ENCODE measurements around the gene CDK11A.

Gene CDK11A

GRCh38 chr1:1724035-1724864 is at the start of gene CDK11A:
Gene CDK11A, minus strand, starts transcription at chr1:1724357. Its CDS starts 1,539 bp downstream, at chr1:1722818.
- peak; percentile 98 to 99 for DNase-seq

- no peak for DNase-seq
Observed at GRCh38 chr1:1773874-1774273, 49.7 kb upstream of the CDK11A start.

DNA sequence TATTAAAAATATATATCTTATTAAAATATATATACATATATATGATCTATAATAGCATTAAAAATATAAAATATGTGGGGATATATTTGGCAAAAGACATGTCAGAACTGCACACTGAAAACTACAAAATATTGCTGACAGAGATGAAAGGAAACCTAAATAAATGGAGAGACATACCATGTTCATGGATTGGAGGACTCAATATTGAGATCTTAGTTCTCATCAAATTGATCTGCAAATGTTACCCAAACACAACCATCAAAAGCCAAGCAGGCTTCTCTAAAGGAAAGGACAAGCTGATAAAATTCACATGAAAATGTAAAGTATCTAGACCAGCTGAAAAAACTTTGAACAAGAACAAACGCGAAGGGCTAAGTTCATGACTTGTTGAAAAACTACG is 46.9 kb upstream of the CDK11A start:
- no peak for DNase-seq

- DNase-seq: no peak
Observed at GRCh38 chr1:1770102-1770501, 45.9 kb upstream of the CDK11A start.

- no peak for DNase-seq
Observed at GRCh38 chr1:1768249-1768992, 44.3 kb upstream of the CDK11A start.

DNA sequence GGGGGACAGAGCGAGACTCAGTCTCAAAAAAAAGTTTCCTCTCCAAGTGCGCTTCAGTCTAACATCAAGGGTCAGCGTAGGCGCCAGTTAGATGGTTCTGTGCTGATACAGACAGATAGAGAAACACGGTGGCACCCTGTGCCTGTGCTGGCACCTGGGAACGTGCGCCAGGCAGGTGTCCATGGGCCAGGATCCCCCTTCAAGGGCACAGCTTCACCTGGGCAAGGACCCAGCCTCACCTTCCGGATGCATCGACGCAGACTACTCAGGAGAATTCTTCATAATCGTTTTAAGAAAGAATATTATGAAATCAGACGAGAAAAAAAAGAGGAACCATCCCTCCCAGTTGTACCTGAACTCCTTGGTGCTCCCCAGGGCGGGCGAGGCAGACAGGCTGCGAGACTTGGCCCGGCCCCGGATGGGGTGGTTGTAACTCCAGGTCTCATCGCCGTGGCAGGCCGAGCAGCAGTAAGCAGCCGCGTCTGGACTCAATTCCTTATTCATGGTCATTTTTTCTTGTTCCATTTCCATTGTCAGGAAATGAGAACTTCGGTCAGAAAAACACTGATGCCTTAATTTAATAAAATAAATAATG is 40.8 kb upstream of the CDK11A start:
- no peak for DNase-seq

DNA sequence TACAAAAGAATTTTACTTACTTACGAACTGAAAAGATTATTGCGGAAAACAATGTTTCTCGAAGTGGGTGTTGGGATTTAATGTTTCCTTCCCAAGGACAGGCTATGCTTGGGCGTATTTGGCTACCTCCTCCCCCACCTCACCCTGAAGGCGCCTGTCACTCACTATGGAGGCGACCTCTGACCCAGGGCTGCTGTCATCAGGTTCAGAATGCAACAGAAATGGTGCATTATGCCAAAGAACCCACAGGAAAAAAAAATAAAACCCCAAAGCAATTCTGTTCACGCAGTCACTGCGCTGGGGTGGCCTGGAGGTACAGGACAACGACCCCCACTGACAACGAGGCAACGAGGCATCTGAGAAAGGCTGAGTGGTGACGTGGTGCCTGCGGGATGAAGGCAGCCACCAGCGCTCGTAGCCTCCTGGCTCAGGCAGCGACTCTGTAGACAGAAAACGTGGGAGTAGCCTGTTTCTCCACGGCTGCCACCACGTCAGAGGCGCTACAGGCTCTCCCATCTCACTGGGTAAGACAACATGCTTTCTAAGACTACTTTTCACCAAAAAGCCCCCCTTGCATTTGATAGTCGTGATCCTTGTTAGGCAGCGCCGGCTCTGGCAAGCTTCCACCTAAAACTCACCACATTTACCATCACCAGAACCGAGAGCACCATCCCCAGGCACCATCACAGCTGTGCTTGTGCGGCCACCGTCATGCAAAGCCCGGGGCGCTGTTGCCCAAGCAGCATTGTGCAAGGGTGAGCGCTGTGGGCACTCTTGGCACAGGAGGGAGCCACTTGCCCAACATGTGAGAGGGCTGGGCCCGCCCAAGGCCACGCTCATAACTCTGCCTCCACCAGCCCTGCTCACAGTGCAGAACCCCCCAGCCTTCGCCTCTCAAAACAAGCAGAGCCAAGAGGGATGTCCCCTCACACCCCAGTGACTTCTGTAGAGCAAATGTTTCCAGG is 39.8 kb upstream of the CDK11A start:
- peak; percentile 91 to 93 for DNase-seq

- no peak for DNase-seq
Observed at GRCh38 chr1:1761504-1762376, 37.6 kb upstream of the CDK11A start.

- no peak for DNase-seq
Observed at GRCh38 chr1:1760715-1761114, 36.6 kb upstream of the CDK11A start.

- DNase-seq: no peak
Observed at GRCh38 chr1:1760345-1760650, 36.1 kb upstream of the CDK11A start.

GRCh38 chr1:1759456-1760344 is 35.5 kb upstream of the CDK11A start:
- DNase-seq: no peak

DNA sequence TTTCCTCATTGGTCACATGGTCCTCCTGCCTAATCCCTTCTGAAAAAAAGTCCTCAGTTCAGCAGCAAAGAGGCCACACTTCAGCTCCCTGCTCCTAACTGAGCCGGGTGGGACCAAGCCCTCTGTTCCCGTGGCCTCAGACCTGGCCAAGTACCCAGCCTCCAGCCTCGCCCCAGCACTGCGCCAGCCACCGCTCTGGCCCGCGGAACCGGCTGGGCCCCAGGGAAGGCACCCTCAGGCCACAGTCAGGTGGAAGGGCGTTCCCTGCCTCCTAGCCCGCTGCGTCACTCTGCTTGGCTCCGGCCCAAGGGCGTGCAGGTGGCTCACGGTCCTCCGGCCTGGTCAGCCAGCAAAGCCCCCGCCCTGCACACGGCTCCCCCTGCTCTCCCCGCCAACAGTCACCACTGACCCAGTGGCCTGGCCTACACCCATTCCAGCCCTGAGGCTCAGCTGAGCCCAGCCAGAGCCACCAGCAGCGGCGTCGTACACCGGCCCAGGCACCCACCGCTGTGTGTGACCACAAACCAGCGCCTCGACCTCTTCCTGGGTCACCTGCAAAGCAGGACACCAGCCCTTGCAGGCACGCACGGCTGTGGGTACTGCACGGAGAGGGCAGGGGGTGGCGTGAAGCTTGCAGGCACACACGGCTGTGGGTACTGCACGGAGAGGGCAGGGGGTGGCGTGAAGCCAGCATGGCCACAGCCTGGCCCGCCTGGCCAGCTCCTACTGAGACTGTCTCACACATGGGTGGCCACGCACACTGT is 34.7 kb upstream of the CDK11A start:
- DNase-seq: no peak

DNA sequence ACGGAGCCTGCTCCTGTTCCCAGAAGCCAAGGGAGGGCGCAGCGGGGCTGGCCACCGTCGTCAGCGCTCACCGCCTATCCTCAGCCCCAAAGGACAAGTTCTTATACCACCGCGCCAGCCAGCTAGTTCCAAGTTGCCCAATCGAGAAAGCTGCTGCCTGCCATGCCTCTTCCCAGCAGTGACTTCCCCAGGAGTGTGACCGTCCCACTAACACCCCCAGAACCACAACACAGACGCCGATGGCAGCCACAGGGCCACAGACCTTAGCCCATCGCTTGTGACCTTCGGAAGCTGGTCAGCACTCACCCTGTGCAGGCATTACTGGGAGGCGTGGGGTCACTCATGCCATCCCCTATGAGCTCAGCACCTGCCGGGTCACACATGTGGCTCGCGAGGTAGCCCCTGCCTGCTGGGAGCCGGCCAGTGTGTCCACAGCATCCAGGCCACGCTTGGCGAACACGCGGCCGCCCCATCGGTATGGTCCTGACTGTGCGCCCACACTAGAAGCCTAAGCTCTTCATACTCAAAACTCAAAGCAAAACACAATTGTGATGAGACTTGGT is 34.0 kb upstream of the CDK11A start:
- DNase-seq: no peak

DNA sequence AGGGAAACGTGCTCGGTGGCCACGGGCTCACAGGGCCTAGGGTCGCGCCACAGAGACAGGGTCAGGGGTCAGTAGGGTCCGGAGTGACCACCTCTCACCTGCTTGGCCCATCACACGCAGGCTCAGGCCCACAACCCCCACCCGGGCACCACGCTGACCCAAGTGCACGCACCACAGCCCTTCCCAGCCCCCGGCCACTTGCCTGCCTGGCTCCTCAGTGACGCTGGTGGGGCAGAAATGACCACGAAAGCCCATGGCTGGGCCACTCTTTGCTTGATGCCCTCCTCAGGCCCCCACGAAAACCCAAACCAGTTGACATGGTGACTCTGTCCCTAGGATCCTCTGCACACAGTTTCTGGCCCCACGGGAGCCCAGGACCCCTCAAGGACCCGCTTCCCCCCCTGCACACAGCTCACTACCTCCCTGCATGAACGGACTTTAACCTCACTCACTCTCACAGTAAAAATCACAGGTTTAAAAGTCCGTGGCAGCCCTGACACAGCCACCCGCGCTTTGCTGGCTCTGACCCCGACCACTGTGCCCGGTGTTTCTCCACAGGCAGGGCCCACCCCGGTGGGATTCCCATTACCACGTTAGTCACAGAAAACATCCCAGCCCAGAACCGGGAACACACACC is 33.4 kb upstream of the CDK11A start:
- DNase-seq: no peak

- no peak for DNase-seq
Observed at GRCh38 chr1:1756661-1757421, 32.7 kb upstream of the CDK11A start.

- no peak for DNase-seq
Observed at GRCh38 chr1:1755852-1756251, 31.7 kb upstream of the CDK11A start.

DNA sequence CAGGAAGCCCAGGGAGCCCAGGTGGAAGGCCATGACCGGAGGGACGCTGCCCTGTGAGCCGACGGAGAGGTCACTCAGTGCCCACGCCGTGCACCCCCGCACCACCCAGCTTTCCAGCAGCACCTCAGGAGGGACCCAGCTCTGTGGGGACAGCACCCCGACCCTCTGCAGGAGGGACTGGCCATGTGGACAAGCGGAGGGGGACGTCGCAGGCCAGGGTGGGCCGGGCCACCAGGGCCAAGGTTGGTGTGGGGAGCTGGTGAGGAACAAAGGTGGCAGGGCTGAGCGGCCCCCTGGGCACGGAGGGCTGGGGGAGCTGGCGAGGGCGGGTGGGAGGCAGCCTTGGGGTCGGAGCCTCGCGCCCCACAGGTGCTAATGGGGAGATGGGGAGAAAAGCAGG is 31.3 kb upstream of the CDK11A start:
- no peak for DNase-seq

Measured in inflammatory macrophage treated with lipopolysaccharide for 1 hour (primary cell).